22Rv1 (cell line): Measurements from ENCODE around the gene ARHGAP6.

Experiments
- H3K27ac ChIP-seq: fragments of 450-650 bp; 2 replicates; pipeline ENCODE4 v1.5.1; 2017
- CTCF ChIP-seq: fragments of 450-650 bp; IDR thresholded peaks from 2 replicates; pipeline ENCODE4 v1.5.1; 2017; ENCODE audit warnings: mild to moderate bottlenecking
- ZFX ChIP-seq: fragments of 450-650 bp; IDR thresholded peaks from 2 replicates; pipeline ENCODE4 v1.6.1; 2017; ENCODE audit warnings: antibody characterized with exemption, borderline replicate concordance

The ARHGAP6 gene

DNA sequence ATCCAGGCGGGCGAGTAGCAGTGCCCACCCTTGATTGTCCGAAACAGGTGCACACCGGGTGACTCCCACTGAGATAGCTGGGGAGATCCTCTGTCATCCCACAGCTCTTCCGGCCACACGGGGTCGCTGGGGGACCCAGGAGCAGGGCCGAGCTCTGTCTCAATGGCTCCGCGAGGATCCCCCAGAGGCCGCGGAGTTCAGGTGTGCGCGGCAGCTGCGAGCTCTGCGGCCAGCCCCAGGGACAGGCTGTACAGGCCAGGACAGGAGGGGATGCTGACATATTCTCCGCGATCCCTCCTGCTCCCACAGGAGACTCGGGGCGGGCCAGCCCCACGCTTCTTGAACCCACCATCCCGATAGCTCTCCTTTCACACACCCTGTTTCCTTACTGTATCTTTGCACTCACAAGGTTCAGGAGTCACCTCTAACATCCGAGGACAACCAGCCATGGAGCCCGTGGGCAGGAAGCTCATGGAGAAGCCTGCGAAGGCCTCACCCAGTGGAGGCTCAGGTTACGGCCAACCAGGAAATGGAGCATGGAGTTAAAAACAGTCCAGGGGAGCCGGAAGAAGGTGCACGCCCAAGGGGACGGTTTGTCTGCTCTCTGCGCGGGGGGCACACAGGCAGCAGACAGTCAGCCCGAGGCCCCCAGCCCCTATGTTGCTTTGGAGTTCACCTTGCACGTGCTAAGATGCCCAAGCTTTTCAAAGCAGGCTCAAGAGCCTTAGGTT is 450.4 kb downstream of the ARHGAP6 start:
- no peak overlapping the region for H3K27ac ChIP-seq
- TF ChIP-seq CTCF (no peak), ZFX (no peak)

- no peak overlapping the region for H3K27ac ChIP-seq
- TF ChIP-seq CTCF (no peak), ZFX (no peak)
Measured at GRCh38 chrX:11214346-11215190, 451.2 kb downstream of the ARHGAP6 start.

- H3K27ac ChIP-seq = no peak overlapping the region
- TF ChIP-seq CTCF (no peak), ZFX (no peak)
Measured at GRCh38 chrX:11212741-11213140, 453.0 kb downstream of the ARHGAP6 start.

DNA sequence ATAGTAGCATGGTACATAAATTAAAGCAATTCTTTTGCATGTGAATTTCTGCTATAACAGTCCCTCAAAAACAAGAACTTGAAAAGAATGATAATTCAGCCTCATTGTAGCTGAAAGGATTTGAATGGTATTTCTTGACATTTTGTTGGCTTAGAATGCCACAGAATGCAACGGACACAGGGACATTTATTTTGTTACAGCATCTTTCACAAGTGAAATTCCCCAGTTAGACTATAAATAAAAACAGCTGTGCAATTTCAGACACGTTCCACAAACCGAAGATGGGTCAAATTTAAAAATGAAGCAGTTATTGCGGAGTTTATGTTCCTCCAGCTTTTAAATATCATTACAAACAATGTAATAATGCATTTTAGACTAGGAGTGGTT is 455.3 kb downstream of the ARHGAP6 start:
- TF ChIP-seq ZFX (no peak), CTCF (no peak)
- H3K27ac ChIP-seq = no peak overlapping the region

DNA sequence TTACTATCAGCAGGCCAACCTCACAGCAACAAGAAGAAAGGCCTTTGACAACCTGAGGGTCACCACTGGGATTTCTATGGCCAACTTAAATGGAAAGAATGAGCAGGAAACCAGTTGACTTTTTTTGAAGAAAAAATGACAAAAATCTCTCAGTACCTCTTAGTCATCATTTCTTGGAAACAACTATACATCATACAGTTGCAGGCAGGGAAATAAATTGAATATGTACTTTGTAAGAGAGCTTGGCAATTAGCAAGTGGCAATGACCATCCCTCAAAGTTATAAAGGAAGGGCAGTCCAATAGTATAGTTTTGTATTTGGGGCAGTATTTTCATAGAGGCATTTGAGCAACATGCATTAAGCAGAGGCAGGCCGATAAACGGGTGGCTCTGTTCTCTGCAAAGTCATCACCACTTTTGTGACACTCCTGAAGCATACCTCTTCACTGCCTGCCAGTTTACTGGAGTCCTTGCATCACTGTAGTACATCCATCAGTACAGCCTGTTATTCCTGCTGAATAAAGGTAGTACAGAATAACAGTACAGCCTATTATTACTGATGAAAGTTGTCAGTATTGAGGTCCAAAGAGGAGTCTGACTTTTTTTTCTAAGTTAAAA is 455.8 kb downstream of the ARHGAP6 start:
- TF ChIP-seq ZFX (no peak), CTCF (no peak)

GRCh38 chrX:11206716-11207115 is 459.0 kb downstream of the ARHGAP6 start:
- H3K27ac ChIP-seq = no peak overlapping the region
- TF ChIP-seq CTCF (no peak), ZFX (no peak)

More for the DNA sequence above, 455.8 kb downstream of the ARHGAP6 start:
- no peak overlapping the region for H3K27ac ChIP-seq

GRCh38 chrX:11205796-11206195 is 459.9 kb downstream of the ARHGAP6 start:
- TF ChIP-seq ZFX = no peak
- TF ChIP-seq CTCF = no peak
- H3K27ac ChIP-seq = no peak overlapping the region
